PC-9 (cell line): ENCODE data around the gene ENAM. TPM values are rescaled to one million over a fixed set of nuclear protein-coding genes. Genes with fewer than 3 reads are reported as not detected.

Source experiments
- BruUV-seq: library from RNA; stranded (reverse); fragments of 400-500 nt; replicated peaks from 2 replicates; lab custom pipeline; 2021; lab: Mats Ljungman, UMichigan
- CTCF ChIA-PET: fragments of 300-600 bp; sonication (Branson Sonifier 250); formaldehyde crosslinking; loops from one replicate; lab custom pipeline; 2022; ENCODE audit warnings: antibody characterized with exemption; lab: Charles Lee
- POLR2A ChIA-PET: fragments of 300-600 bp; sonication (Branson Sonifier 250); formaldehyde crosslinking; loops from one replicate; lab custom pipeline; 2022; ENCODE audit warnings: antibody characterized with exemption; ENCODE audit not compliant: unreplicated experiment; lab: Charles Lee
- DNase-seq, 2 experiments: peaks; one replicate each; pipeline versions ENCODE4 v3.0.0 to v3.0.0-alpha.2; 2015 to 2022; ENCODE audit warnings: mixed read lengths in 1 of 2
- H2AFZ ChIP-seq: fragments of 200-600 bp; sonication (generic); 2 replicates; pipeline ENCODE4 v1.8.1; 2017; ENCODE audit warnings: antibody characterized with exemption
- H3F3A ChIP-seq: fragments of 200-600 bp; sonication (generic); 2 replicates; pipeline ENCODE4 v1.8.1; 2017; ENCODE audit warnings: antibody characterized with exemption, mild to moderate bottlenecking, low read depth; ENCODE audit not compliant: insufficient read depth
- H3K27ac ChIP-seq: fragments of 200-600 bp; sonication (generic); 2 replicates; pipeline ENCODE4 v1.6.1; 2016; ENCODE audit warnings: mixed run types
- H3K27me3 ChIP-seq: fragments of 200-600 bp; sonication (generic); 2 replicates; pipeline ENCODE4 v1.6.1; 2016; ENCODE audit warnings: low read depth, mixed run types; ENCODE audit not compliant: insufficient read depth
- H3K36me3 ChIP-seq: fragments of 200-600 bp; sonication (generic); 2 replicates; pipeline ENCODE4 v1.6.1; 2016; ENCODE audit warnings: low read depth, mixed run types
- H3K4me1 ChIP-seq: fragments of 200-600 bp; sonication (generic); replicated peaks from 2 replicates; pipeline ENCODE4 v1.6.1; 2016; ENCODE audit warnings: mixed run types; ENCODE audit not compliant: insufficient read depth
- H3K4me2 ChIP-seq: fragments of 200-600 bp; sonication (generic); 2 replicates; pipeline ENCODE4 v1.6.1; 2017; ENCODE audit warnings: mixed run types
- H3K4me3 ChIP-seq: fragments of 200-600 bp; sonication (generic); 2 replicates; pipeline ENCODE4 v1.6.1; 2016; ENCODE audit warnings: mixed run types
- H3K79me2 ChIP-seq: fragments of 200-600 bp; sonication (generic); 2 replicates; pipeline ENCODE4 v1.6.1; 2017; ENCODE audit warnings: low read depth, mixed run types
- H3K9me2 ChIP-seq: fragments of 200-600 bp; sonication (generic); 2 replicates; pipeline ENCODE4 v1.8.1; 2017; ENCODE audit warnings: mild to moderate bottlenecking; ENCODE audit not compliant: insufficient read depth
- H3K9me3 ChIP-seq: fragments of 200-600 bp; sonication (generic); 2 replicates; pipeline ENCODE4 v1.8.1; 2016; ENCODE audit warnings: low read depth; ENCODE audit not compliant: insufficient read depth
- H4K20me1 ChIP-seq: fragments of 200-600 bp; sonication (generic); 2 replicates; pipeline ENCODE4 v1.8.1; 2017; ENCODE audit not compliant: insufficient read depth
- EZH2 ChIP-seq: fragments of 200-600 bp; sonication (generic); IDR thresholded peaks from 2 replicates; pipeline ENCODE4 v1.8.0; 2017; ENCODE audit warnings: antibody characterized with exemption, low read depth
- intact Hi-C: fragments of 100-400 bp; cut with micrococcal nuclease; formaldehyde crosslinking; loops from one replicate; pipeline ENCODE4 v1.10.0; 2022; ENCODE audit not compliant: unreplicated experiment
- total RNA-seq: library from RNA; stranded (reverse); gene quantifications from 2 replicates; pipeline ENCODE4 v1.2.3, GENCODE V29; 2021
- TF ChIP-seq, protein P1 (sequence below): fragments of 200-600 bp; sonication (generic); conservative IDR thresholded peaks from 2 replicates; pipeline ENCODE4 v1.6.1; 2017; ENCODE audit warnings: mixed run types, antibody characterized with exemption, mild to moderate bottlenecking, moderate library complexity

The ENAM gene
- total RNA-seq, 1 experiment from 2014 or later: not detected

DNA sequence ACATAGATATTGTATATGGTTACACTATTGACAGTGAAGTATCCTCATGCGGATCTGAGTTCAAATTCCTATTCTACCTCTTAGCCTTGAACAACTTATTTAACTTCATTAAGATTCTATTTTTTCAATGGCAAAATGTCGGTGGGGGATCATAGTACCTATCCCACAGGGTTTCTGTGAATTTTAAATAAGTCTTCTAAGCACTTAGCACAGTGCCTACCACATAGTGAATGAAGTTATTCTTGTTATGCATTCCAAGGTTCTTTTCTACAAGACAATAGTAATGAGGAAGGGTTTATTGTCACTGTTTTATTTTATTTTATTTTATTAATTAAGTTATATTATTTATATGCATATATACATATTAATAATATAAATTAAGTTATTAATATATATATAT, 8.8 kb upstream of the ENAM start:
- intact Hi-C loops: no loop called here
- no peak for TF ChIP-seq EZH2
- TF ChIP-seq, protein P1, sequence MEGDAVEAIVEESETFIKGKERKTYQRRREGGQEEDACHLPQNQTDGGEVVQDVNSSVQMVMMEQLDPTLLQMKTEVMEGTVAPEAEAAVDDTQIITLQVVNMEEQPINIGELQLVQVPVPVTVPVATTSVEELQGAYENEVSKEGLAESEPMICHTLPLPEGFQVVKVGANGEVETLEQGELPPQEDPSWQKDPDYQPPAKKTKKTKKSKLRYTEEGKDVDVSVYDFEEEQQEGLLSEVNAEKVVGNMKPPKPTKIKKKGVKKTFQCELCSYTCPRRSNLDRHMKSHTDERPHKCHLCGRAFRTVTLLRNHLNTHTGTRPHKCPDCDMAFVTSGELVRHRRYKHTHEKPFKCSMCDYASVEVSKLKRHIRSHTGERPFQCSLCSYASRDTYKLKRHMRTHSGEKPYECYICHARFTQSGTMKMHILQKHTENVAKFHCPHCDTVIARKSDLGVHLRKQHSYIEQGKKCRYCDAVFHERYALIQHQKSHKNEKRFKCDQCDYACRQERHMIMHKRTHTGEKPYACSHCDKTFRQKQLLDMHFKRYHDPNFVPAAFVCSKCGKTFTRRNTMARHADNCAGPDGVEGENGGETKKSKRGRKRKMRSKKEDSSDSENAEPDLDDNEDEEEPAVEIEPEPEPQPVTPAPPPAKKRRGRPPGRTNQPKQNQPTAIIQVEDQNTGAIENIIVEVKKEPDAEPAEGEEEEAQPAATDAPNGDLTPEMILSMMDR: no peak
- Histone ChIP-seq H3K9me3 (no peaks in the 10 kb centered on the region), H3K4me3 (no peak overlapping the region), H3K36me3 (no peaks in the 10 kb centered on the region), H3F3A (no peaks in the 10 kb centered on the region), H3K79me2 (no peaks in the 10 kb centered on the region), H2AFZ (no peak overlapping the region), H4K20me1 (no peaks in the 10 kb centered on the region), H3K9me2 (no peaks in the 10 kb centered on the region), H3K4me1 (no peaks in the 10 kb centered on the region), H3K27ac (no peak overlapping the region), H3K27me3 (no peaks in the 10 kb centered on the region), H3K4me2 (no peak overlapping the region)
- no peak for DNase-seq
- POLR2A ChIA-PET: no interaction called here
- BruUV-seq: no TSS peak
- CTCF ChIA-PET: no interaction called here

DNA sequence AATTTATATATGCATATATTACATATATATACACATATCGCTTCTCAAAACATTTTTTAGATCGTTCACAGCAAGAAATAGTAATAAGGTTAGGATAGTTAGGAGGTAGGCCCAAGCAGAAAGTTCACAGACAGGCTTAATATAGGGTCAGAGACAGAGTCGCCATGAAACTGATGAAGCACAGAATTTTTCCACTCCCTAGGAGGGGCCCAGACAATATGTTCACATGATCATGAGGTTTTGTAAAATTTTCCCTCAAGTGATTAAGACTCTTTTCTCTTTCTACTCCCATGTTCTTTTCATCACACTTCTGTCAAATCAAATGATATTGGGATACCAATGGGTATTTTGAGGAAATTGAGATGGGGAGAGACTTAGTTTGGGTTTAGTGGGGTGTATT, 5.2 kb upstream of the ENAM start:
- DNase-seq: no peak
- no peak for TF ChIP-seq EZH2
- H3K9me3 ChIP-seq: no peaks in the 10 kb centered on the region
- CTCF ChIA-PET: no interaction called here
- H3K27ac ChIP-seq: no peak overlapping the region
- intact Hi-C loops: no loop called here
- no peak overlapping the region for H3K4me2 ChIP-seq
- POLR2A ChIA-PET: no interaction called here
- no peaks in the 10 kb centered on the region for H4K20me1 ChIP-seq
- no peak overlapping the region for H3K4me3 ChIP-seq
- H3K4me1 ChIP-seq: no peaks in the 10 kb centered on the region
- no peak overlapping the region for H2AFZ ChIP-seq
- H3K27me3 ChIP-seq: no peaks in the 10 kb centered on the region
- H3K36me3 ChIP-seq: no peaks in the 10 kb centered on the region
- H3K79me2 ChIP-seq: no peaks in the 10 kb centered on the region
- H3F3A ChIP-seq: no peaks in the 10 kb centered on the region
- no TSS peak for BruUV-seq
- H3K9me2 ChIP-seq: no peaks in the 10 kb centered on the region

DNA sequence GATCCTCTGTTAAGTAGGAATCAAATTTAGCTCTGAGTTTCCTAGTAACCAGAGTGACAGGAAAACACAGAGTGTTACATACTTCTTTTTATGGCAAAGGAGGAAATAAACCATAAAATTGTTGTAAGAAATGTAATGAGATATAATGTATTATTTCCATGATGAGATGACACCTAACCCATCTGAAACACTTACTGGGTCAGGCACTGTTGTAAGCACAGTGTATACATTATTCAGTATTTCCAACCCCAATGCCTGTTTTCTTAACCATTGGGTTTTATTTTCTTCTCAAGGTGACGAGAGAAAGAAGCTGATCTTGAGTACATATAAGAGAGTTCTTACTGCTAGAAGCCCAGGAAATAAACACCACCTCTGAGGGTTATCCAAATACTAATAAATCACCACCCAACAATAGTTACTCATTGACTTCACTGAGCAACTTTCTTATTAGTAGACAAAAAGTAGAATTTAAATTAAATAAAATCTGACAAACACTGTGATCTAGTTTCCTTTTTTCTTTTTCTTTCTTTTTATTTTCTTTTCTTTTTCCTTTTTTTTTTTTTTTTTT, 4.2 kb upstream of the ENAM start:
- intact Hi-C loops: no loop called here
- no peak for DNase-seq
- H4K20me1 ChIP-seq: no peaks in the 10 kb centered on the region
- H3K4me2 ChIP-seq: no peak overlapping the region
- no peaks in the 10 kb centered on the region for H3K9me3 ChIP-seq
- H3K4me3 ChIP-seq: no peak overlapping the region
- POLR2A ChIA-PET: no interaction called here
- H3K9me2 ChIP-seq: no peaks in the 10 kb centered on the region
- H3F3A ChIP-seq: no peaks in the 10 kb centered on the region
- H3K27ac ChIP-seq: no peak overlapping the region
- TF ChIP-seq, protein P1: no peak
- TF ChIP-seq EZH2: no peak
- BruUV-seq: no TSS peak
- CTCF ChIA-PET: no interaction called here
- H3K4me1 ChIP-seq: no peaks in the 10 kb centered on the region
- no peaks in the 10 kb centered on the region for H3K79me2 ChIP-seq
- H3K27me3 ChIP-seq: no peaks in the 10 kb centered on the region
- no peak overlapping the region for H2AFZ ChIP-seq
- no peaks in the 10 kb centered on the region for H3K36me3 ChIP-seq

DNA sequence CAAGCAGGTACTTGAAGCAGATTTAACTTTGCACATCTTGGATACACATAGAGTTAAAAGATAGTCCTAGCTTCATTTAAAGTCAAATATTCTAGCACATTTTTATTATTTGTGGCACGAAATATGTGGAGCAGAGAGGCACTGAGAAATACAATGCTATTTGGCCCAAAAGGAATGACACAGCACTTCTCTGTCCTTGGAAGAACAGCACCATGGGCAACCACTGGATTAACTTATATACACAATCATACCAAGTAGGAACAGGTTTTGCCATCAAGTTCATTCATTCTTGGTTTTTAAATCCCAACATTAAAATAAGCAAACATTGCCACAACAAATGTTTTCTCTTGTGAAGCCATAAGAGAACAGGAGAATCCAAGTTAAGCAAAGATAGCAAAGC, 924 bp upstream of the ENAM start:
- Histone ChIP-seq H3K9me2 (no peaks in the 10 kb centered on the region), H3K4me3 (no peak overlapping the region), H3K36me3 (no peaks in the 10 kb centered on the region), H3K27ac (no peak overlapping the region), H2AFZ (peak overlapping the region; percentile 43; the same call in 1 of the 2 replicates), H3F3A (0 out of 2 replicates have a peak, but pooled peaks cover 4% of the 10 kb centered on the region), H3K79me2 (no peaks in the 10 kb centered on the region), H3K4me2 (no peak overlapping the region), H3K4me1 (peaks cover 11% of the 10 kb centered on the region), H3K27me3 (no peaks in the 10 kb centered on the region), H3K9me3 (no peaks in the 10 kb centered on the region), H4K20me1 (no peaks in the 10 kb centered on the region)
- ChIA-PET POLR2A (no interaction called here), CTCF (no interaction called here)
- DNase-seq: no peak
- no TSS peak for BruUV-seq
- no peak for TF ChIP-seq EZH2
- TF ChIP-seq, protein P1: no peak
- intact Hi-C loops: no loop called here
